Measurements from ENCODE around the gene KIF2C. TPM values are rescaled to one million over a fixed set of nuclear protein-coding genes. Genes with fewer than 3 reads are reported as not detected.

The KIF2C gene
- total RNA-seq, 2 experiments from 2014 or later = 0.64 to 0.82 TPM

- CTCF ChIA-PET = interaction anchor here (0.9 to 1.1 kb wide), 2 partner anchors 11 to 107 kb away, joined by 3 read pairs; no protein-coding TSS in a partner anchor
- Histone ChIP-seq H3K4me1 (ENCODE audit: insufficient read depth, low read length) (peaks cover 61% of the 10 kb centered on the region), H3K27ac (ENCODE audit: low read depth in 1 of 2, low read length in 2 of 2) (peak overlapping the region; percentile 3 to 35), H3K27me3 (ENCODE audit: control insufficient read depth in 1 of 2, insufficient read depth in 2 of 2, low read length in 2 of 2) (no peaks in the 10 kb centered on the region), H3K9me3 (ENCODE audit: control insufficient read depth in 1 of 2, insufficient read depth in 1 of 2, low read length in 2 of 2) (no peaks in the 10 kb centered on the region), H3K36me3 (ENCODE audit: insufficient read depth, low read length) (no peaks in the 10 kb centered on the region), H3K4me3 (ENCODE audit: low read length) (no peak overlapping the region)
- Mint-ChIP-seq H3K4me1 (ENCODE audit: low read depth) (peaks cover 54% of the 10 kb centered on the region), H3K27me3 (no peaks in the 10 kb centered on the region), H3K4me3 (peak overlapping the region; percentile 82), H3K9me3 (no peaks in the 10 kb centered on the region), H3K27ac (peak overlapping the region; percentile 70), H3K36me3 (ENCODE audit: low read depth) (no peaks in the 10 kb centered on the region)
- peak in 1 of 14 experiments; percentile 4 for DNase-seq
- intact Hi-C loops (cut with DNase I, micrococcal nuclease) = loop anchor here in 1 of 2 experiments (5.0 kb wide), 2 partner anchors 97 to 287 kb away; partner anchors contain the start of genes HECTD3 and UROD
- POLR2A ChIA-PET = interaction anchor here (4.0 to 4.7 kb wide), 2 partner anchors 50 to 75 kb away, joined by 47 to 53 read pairs; partner anchors contain the start of genes PLK3 and RPS8
- no peak for TF ChIP-seq CTCF (IDR thresholded peaks at IDR 0.05)
- no peak for ATAC-seq (ENCODE audit: poor library complexity)
Measured at GRCh38 chr1:44724955-44725698, 14.5 kb upstream of the KIF2C start.

- CTCF ChIA-PET = interaction anchor here (0.6 to 4.0 kb wide), 23 partner anchors 9 to 573 kb away, joined by 3 to 20 read pairs (median 5); partner anchors contain the start of genes BEST4, BTBD19, DMAP1 and DYNLT4
- POLR2A ChIA-PET = interaction anchor here (0.6 to 6.1 kb wide), 30 partner anchors 8 to 1610 kb away, joined by 3 to 138 read pairs (median 4); partner anchors contain the start of genes BTBD19, DYNLT4, EIF2B3 and HECTD3
Measured at GRCh38 chr1:44730741-44731512, 8.7 kb upstream of the KIF2C start, which contains the start of gene RNU5D-1. Gene RNU5D-1, minus strand, starts transcription at chr1:44731170.

More at GRCh38 chr1:44730741-44731512, 8.7 kb upstream of the KIF2C start, which contains the start of gene RNU5D-1:
- H3K27me3 ChIP-seq (ENCODE audit: control insufficient read depth in 1 of 2, insufficient read depth in 2 of 2, low read length in 2 of 2) = no peaks in the 10 kb centered on the region
- no peaks in the 10 kb centered on the region for H3K9me3 Mint-ChIP-seq
- peak within 1 kb of the TSS; percentile 46 for H3K4me3 ChIP-seq (ENCODE audit: low read length)
- ATAC-seq (ENCODE audit: poor library complexity) = peak; percentile 76
- no peaks in the 10 kb centered on the region for H3K27me3 Mint-ChIP-seq
- intact Hi-C loops (cut with DNase I, micrococcal nuclease) = loop anchor here (1.0 to 5.0 kb wide), 11 partner anchors 8 to 851 kb away; partner anchors contain the start of genes RPS8 (in 2 of the 2), ARMH1 (in 1 of the 2), HECTD3 (in 1 of the 2) and KIF2C (in 1 of the 2)
- no peaks in the 10 kb centered on the region for H3K36me3 ChIP-seq (ENCODE audit: insufficient read depth, low read length)
- peak; percentile 87 to 98 (median 94) for DNase-seq
- peaks cover 33% of the 10 kb centered on the region for H3K4me1 ChIP-seq (ENCODE audit: insufficient read depth, low read length)
- H3K27ac ChIP-seq (ENCODE audit: low read depth in 1 of 2, low read length in 2 of 2) = peak within 1 kb of the TSS; percentile 93 to 96
- no peaks in the 10 kb centered on the region for H3K36me3 Mint-ChIP-seq (ENCODE audit: low read depth)
- peaks cover 35% of the 10 kb centered on the region for H3K4me1 Mint-ChIP-seq (ENCODE audit: low read depth)
- TF ChIP-seq CTCF (IDR thresholded peaks at IDR 0.05) = peak; percentile 77
- no peaks in the 10 kb centered on the region for H3K9me3 ChIP-seq (ENCODE audit: control insufficient read depth in 1 of 2, insufficient read depth in 1 of 2, low read length in 2 of 2)
- H3K4me3 Mint-ChIP-seq = peak within 1 kb of the TSS; percentile 68
- H3K27ac Mint-ChIP-seq = peak within 1 kb of the TSS; percentile 97
